ENCODE data around the gene PCYT2. TPM values are rescaled to one million over a fixed set of nuclear protein-coding genes. Genes with fewer than 3 reads are reported as not detected.

PCYT2 gene
- total RNA-seq, 1 donor: 67.0 TPM

GRCh38 chr17:81932333-81932983, 21.3 kb upstream of the PCYT2 start:
- no peak overlapping the region for H3K27ac ChIP-seq (ENCODE audit: low read depth, low read length)
- H3K9me3 ChIP-seq (ENCODE audit: low read depth, low read length): no peaks in the 10 kb centered on the region
- H3K27me3 ChIP-seq (ENCODE audit: insufficient read depth, low read length): no peaks in the 10 kb centered on the region
- H3K4me3 ChIP-seq (ENCODE audit: insufficient read depth, low read length): no peak overlapping the region
- H2AFZ ChIP-seq (ENCODE audit: low read length): no peak overlapping the region
- TF ChIP-seq CTCF (IDR thresholded peaks at IDR 0.05; ENCODE audit: extremely low read depth, low read depth, low read length): no peak
- peaks cover 18% of the 10 kb centered on the region for H4K20me1 ChIP-seq (ENCODE audit: insufficient read depth, low read length)
- H3K4me2 ChIP-seq (ENCODE audit: insufficient read depth, low read length): no peak overlapping the region
- peaks cover 6% of the 10 kb centered on the region for H3K79me2 ChIP-seq (ENCODE audit: insufficient read depth, low read length)
- no peak for DNase-seq (ENCODE audit: insufficient read length, low spot score, missing footprints)
- H3K4me1 ChIP-seq (ENCODE audit: insufficient read depth, low read length): peaks cover 12% of the 10 kb centered on the region
- peaks cover 12% of the 10 kb centered on the region for H3K36me3 ChIP-seq (ENCODE audit: insufficient read depth, low read length)

- no peak overlapping the region for H2AFZ ChIP-seq (ENCODE audit: low read length)
Observed at GRCh38 chr17:81931557-81932332, 20.5 kb upstream of the PCYT2 start.

GRCh38 chr17:81931189-81931556, 20.0 kb upstream of the PCYT2 start:
- no peak overlapping the region for H2AFZ ChIP-seq (ENCODE audit: low read length)
- H3K27me3 ChIP-seq (ENCODE audit: insufficient read depth, low read length): no peaks in the 10 kb centered on the region
- DNase-seq (ENCODE audit: insufficient read length, low spot score, missing footprints): no peak
- H3K36me3 ChIP-seq (ENCODE audit: insufficient read depth, low read length): peaks cover 12% of the 10 kb centered on the region
- H3K79me2 ChIP-seq (ENCODE audit: insufficient read depth, low read length): peaks cover 10% of the 10 kb centered on the region
- peaks cover 9% of the 10 kb centered on the region for H3K4me1 ChIP-seq (ENCODE audit: insufficient read depth, low read length)
- H4K20me1 ChIP-seq (ENCODE audit: insufficient read depth, low read length): peaks cover 20% of the 10 kb centered on the region
- no peaks in the 10 kb centered on the region for H3K9me3 ChIP-seq (ENCODE audit: low read depth, low read length)
- H3K27ac ChIP-seq (ENCODE audit: low read depth, low read length): no peak overlapping the region
- TF ChIP-seq CTCF (IDR thresholded peaks at IDR 0.05; ENCODE audit: extremely low read depth, low read depth, low read length): no peak
- H3K4me3 ChIP-seq (ENCODE audit: insufficient read depth, low read length): no peak overlapping the region
- H3K4me2 ChIP-seq (ENCODE audit: insufficient read depth, low read length): no peak overlapping the region

More at GRCh38 chr17:81931557-81932332, 20.5 kb upstream of the PCYT2 start:
- peaks cover 18% of the 10 kb centered on the region for H4K20me1 ChIP-seq (ENCODE audit: insufficient read depth, low read length)
- H3K36me3 ChIP-seq (ENCODE audit: insufficient read depth, low read length): peaks cover 12% of the 10 kb centered on the region
- H3K27ac ChIP-seq (ENCODE audit: low read depth, low read length): no peak overlapping the region
- H3K4me2 ChIP-seq (ENCODE audit: insufficient read depth, low read length): no peak overlapping the region
- DNase-seq (ENCODE audit: insufficient read length, low spot score, missing footprints): peak; percentile 85
- no peaks in the 10 kb centered on the region for H3K27me3 ChIP-seq (ENCODE audit: insufficient read depth, low read length)
- TF ChIP-seq CTCF (IDR thresholded peaks at IDR 0.05; ENCODE audit: extremely low read depth, low read depth, low read length): no peak
- H3K4me3 ChIP-seq (ENCODE audit: insufficient read depth, low read length): no peak overlapping the region
- H3K79me2 ChIP-seq (ENCODE audit: insufficient read depth, low read length): peaks cover 9% of the 10 kb centered on the region
- peaks cover 10% of the 10 kb centered on the region for H3K4me1 ChIP-seq (ENCODE audit: insufficient read depth, low read length)
- no peaks in the 10 kb centered on the region for H3K9me3 ChIP-seq (ENCODE audit: low read depth, low read length)

Data from osteoblast (primary cell).